HEK293 (cell line): ENCODE data around the gene GAS7.
A peak's percentile ranks its signal among the peaks of the same experiment; 100 is the strongest.

Source experiments
- CTCF ChIA-PET: fragments of 350-600 bp; formaldehyde crosslinking; extraction: SDS; loops from one replicate; lab custom pipeline; 2021; ENCODE audit warnings: antibody characterized with exemption; lab: Yijun Ruan, JAX
- POLR2A ChIA-PET: fragments of 300-600 bp; formaldehyde crosslinking; extraction: SDS; loops from one replicate; lab custom pipeline; 2020; ENCODE audit warnings: antibody characterized with exemption, inconsistent platforms; lab: Yijun Ruan, JAX
- H3K27ac ChIP-seq: fragments of 200-500 bp; sonication (Bioruptor generic); 2 replicates; pipeline ENCODE4 v1.5.1; 2014; ENCODE audit warnings: low read depth, low read length, control low read depth, inconsistent platforms; ENCODE audit errors: extremely low read depth
- H3K36me3 ChIP-seq, 2 experiments: fragments of 200-500 bp in 1 of 2; sonication (Bioruptor generic) in 1 of 2; 1 replicate in 1 of 2; 2 replicates in 1 of 2; pipeline ENCODE4 v1.5.1; 2014 to 2017; ENCODE audit warnings: inconsistent platforms in 2 of 2, low read length in 2 of 2; ENCODE audit not compliant: control insufficient read depth in 2 of 2, insufficient read depth in 1 of 2
- H3K4me1 ChIP-seq: fragments of 200-500 bp; sonication (Bioruptor generic); 2 replicates; pipeline ENCODE4 v1.5.1; 2014; ENCODE audit warnings: mild to moderate bottlenecking, low read length, inconsistent platforms; ENCODE audit not compliant: control insufficient read depth, insufficient read depth
- H3K4me3 ChIP-seq: 2 replicates; pipeline ENCODE4 v1.5.1; 2011; ENCODE audit warnings: low read depth, mild to moderate bottlenecking, control low read depth, low read length, moderate library complexity
- H3K9me3 ChIP-seq: fragments of 200-500 bp; sonication (Bioruptor generic); 2 replicates; pipeline ENCODE4 v1.5.1; 2014; ENCODE audit warnings: low read depth, low read length, inconsistent platforms; ENCODE audit not compliant: control insufficient read depth, insufficient read depth
- FEZF1 ChIP-seq: fragments of 450-650 bp; formaldehyde crosslinking; IDR thresholded peaks from 2 replicates; pipeline ENCODE4 v1.5.1; 2016; ENCODE audit warnings: missing biosample characterization, missing genetic modification characterization
- GLI2 ChIP-seq: fragments of 450-650 bp; formaldehyde crosslinking; IDR thresholded peaks from 2 replicates; pipeline ENCODE4; 2017; ENCODE audit warnings: missing biosample characterization, missing genetic modification characterization, low read depth, borderline replicate concordance
- KLF1 ChIP-seq: fragments of 450-650 bp; formaldehyde crosslinking; IDR thresholded peaks from 2 replicates; pipeline ENCODE4 v1.5.1; 2016; ENCODE audit warnings: missing biosample characterization, missing genetic modification characterization
- OVOL3 ChIP-seq: fragments of 450-650 bp; formaldehyde crosslinking; IDR thresholded peaks from 2 replicates; pipeline ENCODE4 v1.5.1; 2016; ENCODE audit warnings: missing biosample characterization, missing genetic modification characterization
- REPIN1 ChIP-seq: fragments of 450-650 bp; formaldehyde crosslinking; IDR thresholded peaks from 2 replicates; pipeline ENCODE4 v1.5.1; 2017; ENCODE audit warnings: missing biosample characterization, missing genetic modification characterization, low read depth
- SETDB1 ChIP-seq: IDR thresholded peaks from one replicate; pipeline ENCODE4 v1.6.1; 2017; ENCODE audit warnings: mild to moderate bottlenecking, low read length, moderate library complexity, mixed read lengths; ENCODE audit not compliant: insufficient read length
- SP3 ChIP-seq: fragments of 450-650 bp; formaldehyde crosslinking; IDR thresholded peaks from 2 replicates; pipeline ENCODE4 v1.5.1; 2016; ENCODE audit warnings: missing biosample characterization, missing genetic modification characterization
- TCF7L2 ChIP-seq: IDR thresholded peaks from 2 replicates; pipeline ENCODE4 v1.6.1; 2011; ENCODE audit warnings: low read depth, mild to moderate bottlenecking, inconsistent platforms, low read length, moderate library complexity, borderline replicate concordance
- TRIM28 ChIP-seq: IDR thresholded peaks from 2 replicates; pipeline ENCODE4 v1.6.1; 2011; ENCODE audit warnings: low read length, control low read depth, borderline replicate concordance
- ZBTB17 ChIP-seq: fragments of 450-650 bp; formaldehyde crosslinking; IDR thresholded peaks from 2 replicates; pipeline ENCODE4 v1.5.1; 2016; ENCODE audit warnings: missing biosample characterization, missing genetic modification characterization
- ZBTB26 ChIP-seq: fragments of 450-650 bp; formaldehyde crosslinking; optimal IDR thresholded peaks from 2 replicates; pipeline ENCODE3; 2016; ENCODE audit warnings: missing biosample characterization, mild to moderate bottlenecking, missing genetic modification characterization
- ZNF292 ChIP-seq: fragments of 450-650 bp; formaldehyde crosslinking; IDR thresholded peaks from 2 replicates; pipeline ENCODE4 v1.5.1; 2016; ENCODE audit warnings: low read depth, missing biosample characterization, missing genetic modification characterization, borderline replicate concordance
- ZNF48 ChIP-seq: fragments of 450-650 bp; formaldehyde crosslinking; IDR thresholded peaks from 2 replicates; pipeline ENCODE4 v1.5.1; 2016; ENCODE audit warnings: missing biosample characterization, missing genetic modification characterization
- ZNF501 ChIP-seq: fragments of 450-650 bp; formaldehyde crosslinking; IDR thresholded peaks from 2 replicates; pipeline ENCODE4 v1.5.1; 2016; ENCODE audit warnings: missing biosample characterization, missing genetic modification characterization
- ZNF513 ChIP-seq: fragments of 450-650 bp; IDR thresholded peaks from 2 replicates; pipeline ENCODE4 v1.5.1; 2018; ENCODE audit warnings: missing biosample characterization, missing genetic modification characterization
- ZNF555 ChIP-seq: fragments of 450-650 bp; formaldehyde crosslinking; conservative IDR thresholded peaks from 2 replicates; pipeline ENCODE4 v1.5.1; 2017; ENCODE audit warnings: missing biosample characterization, mild to moderate bottlenecking, missing genetic modification characterization, inconsistent platforms
- ZNF610 ChIP-seq: fragments of 450-650 bp; formaldehyde crosslinking; IDR thresholded peaks from 2 replicates; pipeline ENCODE4 v1.5.1; 2016; ENCODE audit warnings: missing biosample characterization, missing genetic modification characterization, borderline replicate concordance
- ZNF660 ChIP-seq: fragments of 450-650 bp; IDR thresholded peaks from 2 replicates; pipeline ENCODE4 v1.5.1; 2018; ENCODE audit warnings: missing biosample characterization, mild to moderate bottlenecking, missing genetic modification characterization
- ZNF843 ChIP-seq: fragments of 450-650 bp; formaldehyde crosslinking; IDR thresholded peaks from 2 replicates; pipeline ENCODE4 v1.5.1; 2016; ENCODE audit warnings: missing biosample characterization, missing genetic modification characterization

Gene GAS7

DNA sequence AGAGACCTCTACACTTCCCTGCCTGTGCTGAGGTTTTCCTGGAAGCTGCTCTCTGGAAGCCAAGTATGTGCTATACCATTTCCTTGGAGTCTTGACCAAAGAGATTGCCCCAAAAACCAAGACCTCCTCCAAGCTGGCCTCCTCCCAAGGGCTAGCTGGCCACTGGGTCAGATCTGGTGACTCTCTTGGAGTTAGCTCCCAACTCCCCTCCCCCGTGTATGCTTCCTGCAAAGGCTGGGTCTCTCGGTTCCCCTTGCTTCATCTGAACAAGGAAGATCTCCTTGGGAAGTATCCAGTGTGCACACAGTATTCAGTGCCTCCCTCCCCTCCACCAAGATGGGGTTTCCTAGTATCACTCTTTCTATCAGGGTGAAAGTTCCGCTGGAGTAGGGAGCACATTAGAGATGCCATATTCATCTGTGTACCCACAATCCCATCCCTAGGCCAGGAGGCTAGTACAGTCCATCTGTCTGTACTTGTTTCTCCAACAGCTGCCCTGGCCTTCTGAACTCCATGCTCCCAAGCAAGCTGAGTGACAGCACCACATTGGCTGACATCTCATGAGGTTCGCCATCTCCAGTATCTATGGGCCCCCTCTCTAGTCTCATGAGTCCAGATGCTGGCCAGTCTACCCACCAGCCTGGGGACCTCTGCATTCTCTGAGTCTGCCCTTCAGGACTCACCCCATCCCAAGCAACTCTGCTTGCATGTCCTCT, 3.2 kb downstream of the GAS7 start:
- H3K27ac ChIP-seq, result no peak overlapping the region
- TF ChIP-seq ZBTB17 (tag by site-specific recombination), result no peak
- no peak for TF ChIP-seq ZNF513 (tag by site-specific recombination)
- no peak for TF ChIP-seq ZNF501 (tag by site-specific recombination)
- TF ChIP-seq ZBTB26, result no peak
- no peak for TF ChIP-seq ZNF48 (tag by site-specific recombination)
- no peak for TF ChIP-seq ZNF610 (tag by site-specific recombination)
- TF ChIP-seq KLF1, result no peak
- TF ChIP-seq TCF7L2, result no peak
- TF ChIP-seq ZNF843 (tag by site-specific recombination), result no peak
- no peak for TF ChIP-seq REPIN1 (tag by site-specific recombination)
- no peak for TF ChIP-seq ZNF660 (tag by site-specific recombination)
- ChIA-PET CTCF (interaction anchor here (0.6 kb wide), 1 partner anchor 423 kb away, joined by 3 read pairs; no protein-coding TSS in a partner anchor), POLR2A (no interaction called here)
- H3K9me3 ChIP-seq, result no peaks in the 10 kb centered on the region
- H3K4me1 ChIP-seq, result peaks cover 3% of the 10 kb centered on the region; the same call in 1 of the 2 replicates
- no peaks in the 10 kb centered on the region for H3K36me3 ChIP-seq
- H3K4me3 ChIP-seq, result no peak overlapping the region

DNA sequence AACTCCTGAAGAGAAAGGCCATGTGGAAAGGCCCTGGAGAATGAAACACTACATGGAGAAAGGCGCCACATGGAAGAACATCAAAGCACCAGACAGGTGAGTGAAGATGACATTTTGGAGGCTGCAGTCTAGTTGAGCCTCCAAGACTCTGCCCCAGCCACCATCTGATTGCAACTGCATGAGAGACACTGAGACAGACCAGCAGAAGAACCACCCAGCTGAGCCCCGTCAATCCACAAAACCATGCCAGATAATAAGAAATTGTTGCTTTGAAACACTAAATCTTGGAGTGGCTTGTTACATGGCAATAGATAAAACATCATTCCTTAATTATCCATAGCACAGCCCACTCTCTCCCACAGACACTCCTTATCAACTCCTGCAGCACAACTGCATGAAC, 4.8 kb downstream of the GAS7 start:
- H3K36me3 ChIP-seq, result no peaks in the 10 kb centered on the region
- H3K4me1 ChIP-seq, result peaks cover 3% of the 10 kb centered on the region; the same call in 1 of the 2 replicates
- no peak for TF ChIP-seq ZNF555 (tag by site-specific recombination)
- no peak for TF ChIP-seq FEZF1 (tag by site-specific recombination)
- TF ChIP-seq TRIM28, result peak; percentile 78; the same call in 1 of the 2 replicates
- no peak for TF ChIP-seq GLI2
- no peak for TF ChIP-seq OVOL3 (tag by site-specific recombination)
- TF ChIP-seq SETDB1, result peak; percentile 90
- TF ChIP-seq, all 188 proteins: peak for 2
- H3K27ac ChIP-seq, result no peak overlapping the region
- H3K9me3 ChIP-seq, result no peaks in the 10 kb centered on the region
- POLR2A ChIA-PET, result interaction anchor here (0.7 kb wide), 1 partner anchor 24 kb away, joined by 5 read pairs; no protein-coding TSS in a partner anchor
- CTCF ChIA-PET, result no interaction called here
- no peak overlapping the region for H3K4me3 ChIP-seq

DNA sequence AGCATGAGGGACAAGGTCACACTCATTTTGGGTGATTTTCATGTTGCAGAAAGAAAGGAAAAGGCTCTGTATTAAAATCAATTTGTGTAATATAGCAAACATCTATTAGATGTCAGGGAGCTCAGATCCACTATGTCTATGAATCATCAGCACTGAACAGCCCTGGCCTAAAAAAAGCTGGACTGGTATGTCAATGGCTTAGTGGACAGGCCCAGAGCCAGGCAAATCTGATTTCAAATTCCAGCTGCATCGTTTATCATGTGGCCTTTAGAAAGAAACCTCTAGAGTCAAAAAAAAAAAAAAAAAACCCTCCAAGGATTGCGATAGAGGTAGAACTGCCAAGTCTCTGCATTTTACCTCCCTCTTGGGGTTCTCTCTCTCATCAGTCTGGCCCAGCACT, 5.4 kb downstream of the GAS7 start:
- CTCF ChIA-PET, result interaction anchor here (0.7 kb wide), 1 partner anchor 10 kb away, joined by 4 read pairs; no protein-coding TSS in a partner anchor
- Histone ChIP-seq H3K36me3 (no peaks in the 10 kb centered on the region), H3K4me3 (no peak overlapping the region), H3K9me3 (no peaks in the 10 kb centered on the region), H3K4me1 (no peaks in the 10 kb centered on the region; the same call in 1 of the 2 replicates), H3K27ac (no peak overlapping the region)
- POLR2A ChIA-PET, result interaction anchor here (0.7 kb wide), 1 partner anchor 25 kb away, joined by 5 read pairs; no protein-coding TSS in a partner anchor
- TF ChIP-seq ZNF292 (tag by site-specific recombination) (no peak), SP3 (tag by site-specific recombination) (no peak)
